Measurements from ENCODE around the gene SNTG2.

The SNTG2 gene

DNA sequence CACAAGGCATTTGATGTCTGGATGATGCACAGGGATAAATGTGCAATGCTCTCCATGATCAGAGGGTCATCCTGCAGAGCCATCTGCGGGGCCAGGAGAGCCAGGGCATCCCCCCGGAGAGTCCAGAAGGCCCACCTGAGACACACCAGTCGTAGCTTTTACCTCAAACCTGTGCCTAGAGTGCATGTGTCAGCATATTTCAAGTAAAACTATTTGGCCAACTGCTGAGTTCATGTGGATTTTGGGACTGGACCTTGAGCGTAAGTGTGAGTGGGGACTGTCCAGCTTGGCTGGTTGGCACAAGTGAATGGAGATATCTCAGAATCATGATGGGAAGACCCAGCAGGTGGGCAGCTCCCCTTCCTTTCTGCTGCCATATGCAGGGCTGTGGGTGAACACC, 314.8 kb downstream of the SNTG2 start:
- no peak for DNase-seq (ENCODE audit: low read depth)
- TF ChIP-seq, protein P1, sequence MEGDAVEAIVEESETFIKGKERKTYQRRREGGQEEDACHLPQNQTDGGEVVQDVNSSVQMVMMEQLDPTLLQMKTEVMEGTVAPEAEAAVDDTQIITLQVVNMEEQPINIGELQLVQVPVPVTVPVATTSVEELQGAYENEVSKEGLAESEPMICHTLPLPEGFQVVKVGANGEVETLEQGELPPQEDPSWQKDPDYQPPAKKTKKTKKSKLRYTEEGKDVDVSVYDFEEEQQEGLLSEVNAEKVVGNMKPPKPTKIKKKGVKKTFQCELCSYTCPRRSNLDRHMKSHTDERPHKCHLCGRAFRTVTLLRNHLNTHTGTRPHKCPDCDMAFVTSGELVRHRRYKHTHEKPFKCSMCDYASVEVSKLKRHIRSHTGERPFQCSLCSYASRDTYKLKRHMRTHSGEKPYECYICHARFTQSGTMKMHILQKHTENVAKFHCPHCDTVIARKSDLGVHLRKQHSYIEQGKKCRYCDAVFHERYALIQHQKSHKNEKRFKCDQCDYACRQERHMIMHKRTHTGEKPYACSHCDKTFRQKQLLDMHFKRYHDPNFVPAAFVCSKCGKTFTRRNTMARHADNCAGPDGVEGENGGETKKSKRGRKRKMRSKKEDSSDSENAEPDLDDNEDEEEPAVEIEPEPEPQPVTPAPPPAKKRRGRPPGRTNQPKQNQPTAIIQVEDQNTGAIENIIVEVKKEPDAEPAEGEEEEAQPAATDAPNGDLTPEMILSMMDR (IDR thresholded peaks at IDR 0.05; ENCODE audit: control insufficient read depth, insufficient read depth, low read depth, low read length, missing control alignments): no peak
- H3K4me3 ChIP-seq (ENCODE audit: control insufficient read depth, low read depth, low read length): no peak overlapping the region

DNA sequence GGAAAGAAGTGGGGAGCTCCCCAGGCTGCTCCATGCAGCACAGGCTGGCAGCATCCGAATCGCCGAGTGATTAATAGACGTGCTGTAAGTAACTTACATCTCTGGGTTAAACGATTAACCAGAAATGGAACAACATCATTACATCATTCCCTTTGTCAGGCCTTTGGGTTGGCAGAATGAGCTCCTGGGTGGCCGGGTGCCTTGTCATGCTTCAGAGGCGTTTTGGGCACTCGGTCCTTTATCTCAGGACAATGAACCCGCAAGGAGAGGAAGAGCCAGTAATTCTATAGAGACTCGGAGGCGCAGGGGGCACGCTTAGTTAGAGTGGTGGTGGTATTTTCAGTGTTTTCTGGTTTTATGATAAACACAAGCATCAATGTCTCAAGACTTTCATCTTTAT, 315.7 kb downstream of the SNTG2 start:
- TF ChIP-seq, protein P1 (IDR thresholded peaks at IDR 0.05; ENCODE audit: control insufficient read depth, insufficient read depth, low read depth, low read length, missing control alignments): no peak
- no peak for DNase-seq (ENCODE audit: low read depth)
- H3K4me3 ChIP-seq (ENCODE audit: control insufficient read depth, low read depth, low read length): no peak overlapping the region

DNA sequence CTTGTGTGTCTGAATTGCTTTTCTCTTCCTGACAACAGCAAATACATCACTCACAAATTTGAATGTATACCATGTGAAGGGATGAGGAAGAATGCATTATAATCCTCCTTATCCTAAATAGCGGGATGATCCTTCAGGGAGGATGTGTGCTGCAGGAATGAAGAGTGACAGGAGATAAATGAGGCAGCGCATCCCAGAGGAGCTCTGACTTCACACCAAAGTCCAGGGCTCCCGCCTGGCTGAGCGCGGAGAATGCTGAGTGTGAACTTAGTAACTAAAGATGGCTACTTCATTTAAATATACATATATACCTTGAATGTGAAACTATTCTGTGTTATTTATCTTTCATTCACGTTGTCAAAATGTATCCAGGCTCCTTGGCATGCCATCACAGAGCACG, 317.4 kb downstream of the SNTG2 start:
- TF ChIP-seq, protein P1 (IDR thresholded peaks at IDR 0.05; ENCODE audit: control insufficient read depth, insufficient read depth, low read depth, low read length, missing control alignments): no peak
- no peak overlapping the region for H3K4me3 ChIP-seq (ENCODE audit: control insufficient read depth, low read depth, low read length)
- no peak for DNase-seq (ENCODE audit: low read depth)

DNA sequence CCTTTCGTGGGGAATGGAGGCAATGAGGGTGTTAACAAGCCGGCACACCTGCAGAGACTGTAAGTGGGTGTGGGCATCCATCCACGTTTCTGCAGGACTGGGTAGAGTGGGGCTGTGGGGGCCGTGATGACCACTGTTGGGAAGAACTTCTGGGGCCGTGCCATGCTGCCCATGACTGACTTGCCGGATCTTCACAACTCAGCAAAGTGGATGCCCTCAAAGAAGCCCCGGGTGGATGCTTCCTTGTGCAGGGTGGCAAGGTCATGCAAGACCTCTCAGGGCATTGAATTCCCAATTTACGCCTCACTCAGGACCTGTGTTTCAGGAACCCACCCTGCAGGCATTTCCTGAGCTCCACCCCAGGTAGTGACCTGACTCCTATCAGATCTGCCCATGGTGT, 319.2 kb downstream of the SNTG2 start:
- DNase-seq (ENCODE audit: low read depth): no peak
- TF ChIP-seq, protein P1 (IDR thresholded peaks at IDR 0.05; ENCODE audit: control insufficient read depth, insufficient read depth, low read depth, low read length, missing control alignments): no peak

DNA sequence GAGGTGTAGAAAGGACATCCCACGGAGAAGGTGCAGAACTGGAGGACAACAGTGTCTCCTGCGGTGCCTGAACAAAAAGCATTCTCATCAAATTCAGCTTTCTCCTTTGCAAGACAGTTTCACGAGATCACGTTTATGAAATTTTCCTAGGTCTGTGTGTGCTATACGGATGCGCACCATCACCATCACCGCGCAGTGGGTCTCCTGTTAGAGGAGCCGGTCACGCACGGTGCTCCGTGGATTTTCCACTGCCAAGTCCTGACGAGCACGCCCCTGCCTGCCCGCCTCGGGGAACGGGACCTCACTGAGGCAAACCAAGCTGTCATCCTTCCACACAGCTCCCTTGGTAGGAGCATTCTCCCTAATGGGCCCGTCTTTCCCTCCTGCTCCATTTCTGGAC, 322.2 kb downstream of the SNTG2 start:
- TF ChIP-seq, protein P1 (IDR thresholded peaks at IDR 0.05; ENCODE audit: control insufficient read depth, insufficient read depth, low read depth, low read length, missing control alignments): no peak
- no peak overlapping the region for H3K4me3 ChIP-seq (ENCODE audit: control insufficient read depth, low read depth, low read length)
- DNase-seq (ENCODE audit: low read depth): no peak

More for the DNA sequence above, 319.2 kb downstream of the SNTG2 start:
- H3K4me3 ChIP-seq (ENCODE audit: control insufficient read depth, low read depth, low read length): no peak overlapping the region

DNA sequence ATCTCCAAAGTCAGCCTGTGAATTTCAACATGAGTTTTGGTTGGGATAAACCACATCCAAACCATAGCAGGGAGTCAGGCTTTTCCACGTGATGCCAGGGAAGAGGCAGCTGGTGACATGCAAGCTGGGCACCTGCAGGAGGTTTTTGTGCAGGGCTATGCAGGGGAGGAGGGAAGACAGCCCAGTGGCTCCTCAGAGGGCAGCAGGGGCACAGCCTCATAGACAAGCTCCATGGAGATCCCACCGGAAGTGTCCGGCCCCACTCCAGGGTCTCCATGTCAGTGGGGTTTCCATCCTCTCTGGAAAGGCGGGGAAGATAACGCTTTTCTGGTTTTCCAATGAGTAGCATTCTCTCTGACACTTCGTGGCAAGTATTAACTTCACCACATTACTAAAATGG, 327.0 kb downstream of the SNTG2 start:
- no peak overlapping the region for H3K4me3 ChIP-seq (ENCODE audit: control insufficient read depth, low read depth, low read length)
- TF ChIP-seq, protein P1 (IDR thresholded peaks at IDR 0.05; ENCODE audit: control insufficient read depth, insufficient read depth, low read depth, low read length, missing control alignments): no peak
- no peak for DNase-seq (ENCODE audit: low read depth)

DNA sequence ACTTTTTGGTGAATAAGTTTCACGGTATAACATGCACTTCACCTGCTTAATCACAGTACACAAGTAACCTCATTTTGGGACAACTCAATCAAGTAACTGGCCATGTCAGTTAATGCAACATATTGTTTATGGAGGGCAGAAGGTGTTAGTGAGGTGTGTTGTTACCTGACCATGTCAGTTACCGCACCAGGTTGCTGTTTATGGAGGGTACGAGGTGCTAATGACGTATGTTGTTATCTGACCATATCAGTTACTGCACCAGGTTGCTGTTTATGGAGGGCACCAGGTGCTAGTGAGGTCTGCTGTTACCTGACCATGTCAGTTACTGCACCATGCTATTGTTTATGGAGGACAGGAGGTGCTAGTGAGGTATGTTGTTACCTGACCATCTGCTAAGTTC, 327.5 kb downstream of the SNTG2 start:
- no peak for DNase-seq (ENCODE audit: low read depth)
- TF ChIP-seq, protein P1 (IDR thresholded peaks at IDR 0.05; ENCODE audit: control insufficient read depth, insufficient read depth, low read depth, low read length, missing control alignments): no peak
- H3K4me3 ChIP-seq (ENCODE audit: control insufficient read depth, low read depth, low read length): no peak overlapping the region

All from AG09309 (cell line).